ENCODE data around the gene SLC9A8.
"Not testable (repeated sequence)": the region's sequence is repeated elsewhere in the genome, so short reads cannot be mapped to it uniquely, and the experiment has no call there.

The SLC9A8 gene

DNA sequence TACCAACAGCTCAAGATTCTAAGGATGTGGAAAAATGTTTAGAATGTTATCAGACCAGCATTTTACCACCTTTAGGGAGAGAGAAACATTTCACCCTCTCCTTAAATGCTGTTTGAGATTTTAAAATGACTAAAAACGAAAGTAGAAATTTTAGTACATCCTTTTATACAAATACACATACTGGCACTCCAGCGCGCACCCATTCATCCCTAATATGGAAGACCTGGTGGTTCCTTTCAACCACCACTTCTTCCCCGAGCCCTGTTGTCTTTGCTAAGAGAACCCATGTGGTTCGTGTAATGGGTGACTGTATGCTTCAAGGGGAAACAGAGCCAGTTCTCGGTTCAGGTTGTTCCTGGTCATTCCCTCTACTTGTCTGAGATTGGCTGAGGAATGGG, 81.4 kb downstream of the SLC9A8 start:
- no peak overlapping the region for H3K4me3 ChIP-seq (IDR thresholded peaks at IDR 0.05; ENCODE audit: insufficient read depth, low read depth, low read length)
- H3K36me3 ChIP-seq (ENCODE audit: insufficient read depth): no peaks in the 10 kb centered on the region
- no peaks in the 10 kb centered on the region for H3K79me2 ChIP-seq (ENCODE audit: insufficient read depth, low read depth)
- no peak overlapping the region for H3K4me2 ChIP-seq
- no peak overlapping the region for H3K9ac ChIP-seq
- H4K20me1 ChIP-seq (ENCODE audit: insufficient read depth): no peaks in the 10 kb centered on the region
- H3K27me3 ChIP-seq (ENCODE audit: insufficient read depth, low read depth): no peaks in the 10 kb centered on the region
- no peak overlapping the region for H2AFZ ChIP-seq (ENCODE audit: low read depth)
- TF ChIP-seq, protein P1, sequence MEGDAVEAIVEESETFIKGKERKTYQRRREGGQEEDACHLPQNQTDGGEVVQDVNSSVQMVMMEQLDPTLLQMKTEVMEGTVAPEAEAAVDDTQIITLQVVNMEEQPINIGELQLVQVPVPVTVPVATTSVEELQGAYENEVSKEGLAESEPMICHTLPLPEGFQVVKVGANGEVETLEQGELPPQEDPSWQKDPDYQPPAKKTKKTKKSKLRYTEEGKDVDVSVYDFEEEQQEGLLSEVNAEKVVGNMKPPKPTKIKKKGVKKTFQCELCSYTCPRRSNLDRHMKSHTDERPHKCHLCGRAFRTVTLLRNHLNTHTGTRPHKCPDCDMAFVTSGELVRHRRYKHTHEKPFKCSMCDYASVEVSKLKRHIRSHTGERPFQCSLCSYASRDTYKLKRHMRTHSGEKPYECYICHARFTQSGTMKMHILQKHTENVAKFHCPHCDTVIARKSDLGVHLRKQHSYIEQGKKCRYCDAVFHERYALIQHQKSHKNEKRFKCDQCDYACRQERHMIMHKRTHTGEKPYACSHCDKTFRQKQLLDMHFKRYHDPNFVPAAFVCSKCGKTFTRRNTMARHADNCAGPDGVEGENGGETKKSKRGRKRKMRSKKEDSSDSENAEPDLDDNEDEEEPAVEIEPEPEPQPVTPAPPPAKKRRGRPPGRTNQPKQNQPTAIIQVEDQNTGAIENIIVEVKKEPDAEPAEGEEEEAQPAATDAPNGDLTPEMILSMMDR (conservative IDR thresholded peaks at IDR 0.05; ENCODE audit: low read depth, low read length): no peak
- no peak overlapping the region for H3K27ac ChIP-seq
- H3K4me1 ChIP-seq (ENCODE audit: low read depth, poor library complexity, severe bottlenecking): peaks cover 13% of the 10 kb centered on the region

DNA sequence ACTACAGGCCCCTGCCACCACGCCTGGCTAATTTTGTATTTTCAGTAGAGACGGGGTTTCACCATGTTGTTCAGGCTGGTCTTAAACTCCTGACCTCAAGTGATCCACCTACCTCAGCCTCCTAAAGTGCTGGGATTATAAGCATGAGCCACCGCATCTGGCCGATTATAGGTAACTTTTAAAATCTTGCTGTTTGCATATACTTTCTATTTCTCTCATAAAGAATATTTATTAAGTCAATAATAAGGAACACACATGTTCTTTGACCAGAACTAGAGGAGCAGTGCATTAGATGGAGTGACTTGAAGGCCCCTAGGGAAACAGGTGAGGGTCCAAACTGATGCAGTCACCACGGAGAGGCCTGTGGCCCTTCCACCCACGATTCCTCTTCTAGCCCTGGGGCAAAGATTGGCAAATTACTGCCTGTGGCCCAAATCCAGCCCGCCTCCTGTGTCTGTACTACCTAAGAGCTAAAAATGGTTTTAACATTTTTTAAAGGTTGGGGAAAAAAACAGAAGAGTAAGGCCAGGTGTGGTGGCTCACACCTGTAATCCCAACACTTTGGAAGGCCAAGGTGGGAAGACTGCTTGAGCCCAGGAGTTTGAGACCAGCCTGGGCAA, 83.0 kb downstream of the SLC9A8 start:
- H3K79me2 ChIP-seq (ENCODE audit: insufficient read depth, low read depth); H3K4me2 ChIP-seq; H4K20me1 ChIP-seq (ENCODE audit: insufficient read depth); H3K27me3 ChIP-seq (ENCODE audit: insufficient read depth, low read depth); H3K27ac ChIP-seq; H3K9ac ChIP-seq; H3K4me3 ChIP-seq (IDR thresholded peaks at IDR 0.05; ENCODE audit: insufficient read depth, low read depth, low read length); H3K4me1 ChIP-seq (ENCODE audit: low read depth, poor library complexity, severe bottlenecking); H3K36me3 ChIP-seq (ENCODE audit: insufficient read depth); H2AFZ ChIP-seq (ENCODE audit: low read depth): not testable (repeated sequence)

DNA sequence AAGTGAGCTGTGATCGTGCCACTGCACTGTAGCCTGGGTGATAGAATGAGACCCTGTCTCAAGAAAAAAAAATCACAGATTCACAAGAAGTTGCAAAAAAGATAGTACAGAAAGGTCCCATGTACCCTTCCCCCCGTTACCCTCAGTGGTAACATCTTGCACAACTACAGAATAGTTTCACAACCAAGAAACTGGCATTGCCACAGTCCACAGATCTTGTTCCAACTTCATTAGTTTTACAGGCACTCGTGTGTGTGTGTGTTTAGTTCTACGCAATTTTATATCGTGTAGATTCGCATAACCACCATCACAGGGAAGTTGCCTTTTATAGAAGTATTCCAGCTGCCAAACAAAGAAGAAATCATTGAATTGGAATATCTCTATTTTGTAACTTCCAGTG, 83.6 kb downstream of the SLC9A8 start:
- Histone ChIP-seq H3K9ac (no peak overlapping the region), H2AFZ (ENCODE audit: low read depth) (no peak overlapping the region), H3K4me1 (ENCODE audit: low read depth, poor library complexity, severe bottlenecking) (no peaks in the 10 kb centered on the region), H3K4me3 (IDR thresholded peaks at IDR 0.05; ENCODE audit: insufficient read depth, low read depth, low read length) (no peak overlapping the region), H4K20me1 (ENCODE audit: insufficient read depth) (no peaks in the 10 kb centered on the region), H3K36me3 (ENCODE audit: insufficient read depth) (no peaks in the 10 kb centered on the region), H3K27ac (no peak overlapping the region), H3K79me2 (ENCODE audit: insufficient read depth, low read depth) (no peaks in the 10 kb centered on the region), H3K27me3 (ENCODE audit: insufficient read depth, low read depth) (no peaks in the 10 kb centered on the region), H3K4me2 (no peak overlapping the region)
- TF ChIP-seq, protein P1 (conservative IDR thresholded peaks at IDR 0.05; ENCODE audit: low read depth, low read length): no peak

DNA sequence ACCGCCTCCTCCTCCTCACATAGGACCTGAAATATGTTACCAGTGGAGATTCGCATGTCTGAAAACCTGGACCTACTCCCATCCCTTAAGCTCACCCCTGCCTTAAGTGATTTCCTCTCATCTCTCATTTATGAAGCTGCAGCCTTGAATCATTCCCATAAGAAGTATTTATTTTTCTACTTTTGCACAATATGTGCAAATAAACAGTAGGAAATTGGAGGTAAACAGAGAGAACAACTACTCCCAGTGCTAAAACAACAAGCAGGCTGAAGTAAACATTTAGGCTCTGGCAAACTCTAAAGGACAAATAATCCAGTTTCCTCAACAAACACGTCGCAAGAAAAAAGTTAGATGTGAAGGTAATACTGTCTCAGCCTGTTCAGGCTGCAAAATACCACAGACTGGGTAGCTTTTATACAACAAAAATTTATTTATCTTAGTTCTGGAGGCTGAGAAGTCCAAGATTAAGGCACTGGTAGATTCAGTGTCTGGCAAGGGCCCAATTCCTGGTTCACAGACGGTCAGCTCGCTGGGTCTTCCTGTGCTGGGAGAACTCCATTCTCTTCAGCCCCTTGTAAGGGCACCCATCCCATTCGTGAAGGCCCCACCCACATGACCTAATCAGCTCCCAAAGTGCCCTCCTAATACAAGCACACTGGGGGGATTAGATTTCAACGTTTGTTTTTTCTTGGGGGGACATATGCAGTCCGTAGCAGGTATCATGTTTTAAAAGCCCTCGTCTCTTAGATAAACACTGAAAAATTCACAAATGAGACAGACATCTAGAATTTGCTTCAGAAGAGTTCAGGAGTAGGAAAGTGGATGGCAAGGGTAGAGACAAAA, 87.1 kb downstream of the SLC9A8 start:
- Histone ChIP-seq H2AFZ (ENCODE audit: low read depth) (no peak overlapping the region), H4K20me1 (ENCODE audit: insufficient read depth) (no peaks in the 10 kb centered on the region), H3K9ac (no peak overlapping the region), H3K27me3 (ENCODE audit: insufficient read depth, low read depth) (no peaks in the 10 kb centered on the region), H3K4me3 (IDR thresholded peaks at IDR 0.05; ENCODE audit: insufficient read depth, low read depth, low read length) (no peak overlapping the region), H3K4me1 (ENCODE audit: low read depth, poor library complexity, severe bottlenecking) (no peaks in the 10 kb centered on the region), H3K79me2 (ENCODE audit: insufficient read depth, low read depth) (no peaks in the 10 kb centered on the region), H3K36me3 (ENCODE audit: insufficient read depth) (no peaks in the 10 kb centered on the region; the same call in 1 of the 2 replicates), H3K27ac (no peak overlapping the region), H3K4me2 (no peak overlapping the region)
- TF ChIP-seq, protein P1 (conservative IDR thresholded peaks at IDR 0.05; ENCODE audit: low read depth, low read length): no peak

DNA sequence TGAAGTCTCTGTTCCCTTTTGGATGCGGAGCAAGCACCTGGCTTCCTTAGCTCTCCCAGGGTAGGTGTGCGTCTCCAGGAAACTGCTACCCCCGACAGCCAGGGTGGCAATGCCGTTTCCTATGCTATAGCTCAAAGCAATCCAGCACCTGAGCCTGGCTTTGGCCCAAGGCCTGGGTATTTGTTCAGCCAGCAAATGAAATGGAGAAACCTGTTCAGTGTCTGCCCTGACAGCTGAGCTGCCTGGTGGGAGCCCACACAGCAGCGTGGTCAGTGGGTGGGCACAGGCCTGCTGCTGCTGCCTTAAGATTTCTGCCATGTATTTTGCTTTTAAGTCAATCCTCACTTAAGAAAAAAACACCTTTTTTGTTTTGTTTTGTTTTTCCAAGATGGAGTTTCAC, 89.0 kb downstream of the SLC9A8 start:
- no peak overlapping the region for H3K4me2 ChIP-seq
- peaks cover 10% of the 10 kb centered on the region; the same call in 1 of the 2 replicates for H3K36me3 ChIP-seq (ENCODE audit: insufficient read depth)
- H3K27me3 ChIP-seq (ENCODE audit: insufficient read depth, low read depth): no peaks in the 10 kb centered on the region
- H3K4me1 ChIP-seq (ENCODE audit: low read depth, poor library complexity, severe bottlenecking): no peaks in the 10 kb centered on the region
- no peak overlapping the region for H3K27ac ChIP-seq
- H3K9ac ChIP-seq: no peak overlapping the region
- H4K20me1 ChIP-seq (ENCODE audit: insufficient read depth): no peaks in the 10 kb centered on the region
- H3K4me3 ChIP-seq (IDR thresholded peaks at IDR 0.05; ENCODE audit: insufficient read depth, low read depth, low read length): no peak overlapping the region
- TF ChIP-seq, protein P1 (conservative IDR thresholded peaks at IDR 0.05; ENCODE audit: low read depth, low read length): no peak
- no peak overlapping the region for H2AFZ ChIP-seq (ENCODE audit: low read depth)
- no peaks in the 10 kb centered on the region for H3K79me2 ChIP-seq (ENCODE audit: insufficient read depth, low read depth)
